ENCODE measurements around the gene ETFRF1.

DNA sequence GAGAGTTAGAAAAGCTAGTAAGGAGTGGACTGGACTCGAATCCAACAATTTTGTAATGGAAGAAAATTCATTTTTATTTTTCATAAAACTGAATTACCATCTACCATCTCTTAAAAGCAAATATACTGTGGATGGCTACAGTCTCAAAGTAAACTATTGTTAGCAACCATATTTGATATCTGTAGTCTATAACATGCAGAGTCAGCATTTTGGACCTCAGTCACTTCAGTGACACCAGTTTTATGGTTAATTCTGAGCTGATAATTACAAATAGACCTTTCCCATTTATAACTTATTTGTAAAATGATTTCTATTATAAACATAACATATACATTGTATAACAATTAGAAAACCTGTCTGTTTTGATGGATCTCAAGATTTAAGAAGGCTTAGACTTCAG is 53.7 kb downstream of the ETFRF1 start:
- TF ChIP-seq CTCF (IDR thresholded peaks at IDR 0.05) (no peak), POLR2A (IDR thresholded peaks at IDR 0.05) (no peak), POLR2AphosphoS5 (IDR thresholded peaks at IDR 0.05) (no peak)

Data from sigmoid colon (tissue), 4 donors.